BLaER1 treated with 17β-estradiol and CSF1 and Interleukin-3, amounts not matched to agents 10 nM and 100 nM (cell line): Measurements from ENCODE around the gene IMP3.

ENCODE experiments used
- H3K27ac ChIP-seq, 11 experiments: shearing (Covaris generic); formaldehyde crosslinking; 2 replicates each; pipeline ENCODE4 v1.8.1; 2022
- H3K27me3 ChIP-seq, 11 experiments: shearing (Covaris generic); formaldehyde crosslinking; 2 replicates each; pipeline ENCODE4 v1.8.1; 2022
- H3K36me3 ChIP-seq, 11 experiments: shearing (Covaris generic); formaldehyde crosslinking; 2 replicates each; pipeline ENCODE4 v1.8.1; 2022
- H3K4me1 ChIP-seq, 10 experiments: shearing (Covaris generic); formaldehyde crosslinking; 2 replicates each; pipeline ENCODE4 v1.8.1; 2022
- H3K4me2 ChIP-seq, 11 experiments: shearing (Covaris generic); formaldehyde crosslinking; 2 replicates each; pipeline ENCODE4 v1.8.1; 2022
- H3K4me3 ChIP-seq, 10 experiments: shearing (Covaris generic); formaldehyde crosslinking; 2 replicates each; pipeline ENCODE4 v1.8.1; 2022
- H3K9ac ChIP-seq, 11 experiments: shearing (Covaris generic); formaldehyde crosslinking; 2 replicates each; pipeline ENCODE4 v1.8.1; 2022
- H3K9me3 ChIP-seq, 11 experiments: shearing (Covaris generic); formaldehyde crosslinking; replicated peaks in 1 of 11; 2 replicates each; pipeline ENCODE4 v1.8.1; 2022
- H4K20me1 ChIP-seq, 11 experiments: shearing (Covaris generic); formaldehyde crosslinking; 2 replicates each; pipeline ENCODE4 v1.8.1; 2022
- Cebpa-rat ChIP-seq, 11 experiments: shearing (Covaris generic); IDR thresholded peaks; 2 replicates each; pipeline ENCODE4 v1.8.1; 2022

Gene IMP3

GRCh38 chr15:75654201-75654907 is 14.3 kb upstream of the IMP3 start:
- no peak overlapping the region for H3K27ac ChIP-seq
- H3K9ac ChIP-seq: peak overlapping the region in 1 of 11 experiments; percentile 24; a peak in 2 of 22 replicates
- H4K20me1 ChIP-seq: peaks cover 22 to 100% (median 77%) of the 10 kb centered on the region in 11 experiments; a peak in 21 of 22 replicates
- TF ChIP-seq Cebpa-rat (IDR thresholded peaks at IDR 0.05): no peak
- H3K4me2 ChIP-seq: peak overlapping the region in 4 of 11 experiments; percentile 0 to 35 (median 23); a peak in 2 of 22 replicates
- no peaks in the 10 kb centered on the region for H3K9me3 ChIP-seq
- no peak overlapping the region for H3K4me3 ChIP-seq
- peaks cover 0 to 55% (median 30%) of the 10 kb centered on the region in 11 experiments; a peak in 17 of 22 replicates for H3K36me3 ChIP-seq
- peaks cover 43 to 66% (median 51%) of the 10 kb centered on the region in 10 experiments for H3K4me1 ChIP-seq
- no peaks in the 10 kb centered on the region for H3K27me3 ChIP-seq

GRCh38 chr15:75653347-75653913 is 13.4 kb upstream of the IMP3 start:
- Histone ChIP-seq H4K20me1 (peaks cover 22 to 97% (median 73%) of the 10 kb centered on the region in 11 experiments; a peak in 21 of 22 replicates), H3K4me2 (peak overlapping the region in 10 of 11 experiments; percentile 7 to 98 (median 92); a peak in 8 of 22 replicates)

GRCh38 chr15:75651810-75652543 is 12.0 kb upstream of the IMP3 start:
- Histone ChIP-seq H3K36me3 (peaks cover 0 to 35% (median 11%) of the 10 kb centered on the region in 11 experiments; a peak in 15 of 22 replicates), H4K20me1 (peaks cover 22 to 83% (median 58%) of the 10 kb centered on the region in 11 experiments; a peak in 21 of 22 replicates), H3K4me3 (peak overlapping the region in 6 of 10 experiments; percentile 29 to 50 (median 36); a peak in 9 of 20 replicates), H3K9ac (peak overlapping the region; percentile 0 to 70 (median 48); a peak in 16 of 22 replicates), H3K27ac (peak overlapping the region in 10 of 11 experiments; percentile 8 to 52 (median 22); a peak in 12 of 22 replicates), H3K9me3 (no peaks in the 10 kb centered on the region), H3K4me1 (peaks cover 53 to 72% (median 61%) of the 10 kb centered on the region in 10 experiments), H3K4me2 (peak overlapping the region; percentile 82 to 98 (median 92)), H3K27me3 (no peaks in the 10 kb centered on the region)
- no peak for TF ChIP-seq Cebpa-rat (IDR thresholded peaks at IDR 0.05)

More at GRCh38 chr15:75653347-75653913, 13.4 kb upstream of the IMP3 start:
- no peak for TF ChIP-seq Cebpa-rat (IDR thresholded peaks at IDR 0.05)
- H3K36me3 ChIP-seq: peaks cover 0 to 49% (median 26%) of the 10 kb centered on the region in 11 experiments; a peak in 17 of 22 replicates
- no peaks in the 10 kb centered on the region for H3K9me3 ChIP-seq
- H3K4me1 ChIP-seq: peaks cover 52 to 74% (median 60%) of the 10 kb centered on the region in 10 experiments
- peak overlapping the region in 3 of 11 experiments; percentile 25 to 67 (median 47); a peak in 6 of 22 replicates for H3K9ac ChIP-seq
- no peak overlapping the region for H3K4me3 ChIP-seq
- no peaks in the 10 kb centered on the region for H3K27me3 ChIP-seq
- no peak overlapping the region for H3K27ac ChIP-seq

- H3K4me1 ChIP-seq: peaks cover 61 to 79% (median 69%) of the 10 kb centered on the region in 10 experiments
- peak overlapping the region in 6 of 10 experiments; percentile 29 to 50 (median 36); a peak in 12 of 20 replicates for H3K4me3 ChIP-seq
- H3K27ac ChIP-seq: peak overlapping the region in 10 of 11 experiments; percentile 8 to 52 (median 22); a peak in 13 of 22 replicates
- TF ChIP-seq Cebpa-rat (IDR thresholded peaks at IDR 0.05): no peak
- H3K9ac ChIP-seq: peak overlapping the region in 10 of 11 experiments; percentile 30 to 70 (median 48); a peak in 16 of 22 replicates
- H3K27me3 ChIP-seq: no peaks in the 10 kb centered on the region
- H4K20me1 ChIP-seq: peaks cover 22 to 74% (median 50%) of the 10 kb centered on the region in 11 experiments; a peak in 21 of 22 replicates
- peak overlapping the region; percentile 82 to 98 (median 92) for H3K4me2 ChIP-seq
- H3K9me3 ChIP-seq: no peaks in the 10 kb centered on the region
- H3K36me3 ChIP-seq: peaks cover 0 to 27% (median 4%) of the 10 kb centered on the region in 11 experiments; a peak in 8 of 22 replicates
These were observed 11.1 kb upstream of the IMP3 start for GRCh38 chr15:75650908-75651809.

- H3K4me2 ChIP-seq: peak overlapping the region; percentile 82 to 98 (median 92)
- H3K27me3 ChIP-seq: no peaks in the 10 kb centered on the region
- no peak for TF ChIP-seq Cebpa-rat (IDR thresholded peaks at IDR 0.05)
- peak overlapping the region in 4 of 11 experiments; percentile 48 to 70 (median 60); a peak in 6 of 22 replicates for H3K9ac ChIP-seq
- H3K4me1 ChIP-seq: peaks cover 68 to 80% (median 76%) of the 10 kb centered on the region in 10 experiments
- peaks cover 0 to 19% (median 0%) of the 10 kb centered on the region in 11 experiments; a peak in 6 of 22 replicates for H3K36me3 ChIP-seq
- no peak overlapping the region for H3K27ac ChIP-seq
- peaks cover 14 to 61% (median 37%) of the 10 kb centered on the region in 11 experiments; a peak in 21 of 22 replicates for H4K20me1 ChIP-seq
- H3K9me3 ChIP-seq: no peaks in the 10 kb centered on the region
- H3K4me3 ChIP-seq: peak overlapping the region in 6 of 10 experiments; percentile 6 to 50 (median 35); a peak in 6 of 20 replicates
These were observed 9.8 kb upstream of the IMP3 start for GRCh38 chr15:75649848-75650247.

- Histone ChIP-seq H3K4me1 (peaks cover 68 to 77% (median 72%) of the 10 kb centered on the region in 10 experiments), H3K4me3 (peak overlapping the region in 9 of 10 experiments; percentile 68 to 91 (median 83); a peak in 16 of 20 replicates), H3K9me3 (no peaks in the 10 kb centered on the region), H3K9ac (peak overlapping the region; percentile 79 to 87 (median 84); a peak in 16 of 22 replicates), H3K27ac (peak overlapping the region in 1 of 11 experiments; percentile 78; a peak in 1 of 22 replicates), H3K27me3 (no peaks in the 10 kb centered on the region), H3K4me2 (peak overlapping the region; percentile 82 to 98 (median 92)), H3K36me3 (peaks cover 0 to 14% (median 0%) of the 10 kb centered on the region in 11 experiments; a peak in 5 of 22 replicates), H4K20me1 (peaks cover 14 to 55% (median 31%) of the 10 kb centered on the region in 11 experiments; a peak in 20 of 22 replicates)
- no peak for TF ChIP-seq Cebpa-rat (IDR thresholded peaks at IDR 0.05)
These were observed 9.2 kb upstream of the IMP3 start for GRCh38 chr15:75649045-75649761.
